Cortex of kidney (tissue), 1 donor: Measurements from ENCODE around the gene LILRA5.
"Not testable (repeated sequence)": the region's sequence is repeated elsewhere in the genome, so short reads cannot be mapped to it uniquely, and the experiment has no call there.

Source experiments
- DNase-seq: peaks from one replicate; lab custom pipeline; 2025; lab: John Stamatoyannopoulos, UW

The LILRA5 gene

GRCh38 chr19:54312436-54313377, at the start of gene LILRA5:
Gene LILRA5, minus strand, starts transcription at chr19:54313166. Its CDS starts 147 bp downstream, at chr19:54313019.
- no peak for DNase-seq

- not testable (repeated sequence) for DNase-seq
Observed at GRCh38 chr19:54361680-54362422, 48.9 kb upstream of the LILRA5 start.

- not testable (repeated sequence) for DNase-seq
Observed at GRCh38 chr19:54359149-54359820, 46.3 kb upstream of the LILRA5 start.

- no peak for DNase-seq
Observed at GRCh38 chr19:54357381-54357780, 44.4 kb upstream of the LILRA5 start.

GRCh38 chr19:54356444-54357056, 43.6 kb upstream of the LILRA5 start:
- no peak for DNase-seq

GRCh38 chr19:54355675-54356074, 42.7 kb upstream of the LILRA5 start:
- DNase-seq, result no peak

GRCh38 chr19:54354761-54355160, 41.8 kb upstream of the LILRA5 start:
- DNase-seq, result no peak

GRCh38 chr19:54352546-54352945, 39.6 kb upstream of the LILRA5 start:
- no peak for DNase-seq

GRCh38 chr19:54352041-54352440, 39.1 kb upstream of the LILRA5 start:
- no peak for DNase-seq

- DNase-seq, result no peak
Observed at GRCh38 chr19:54351474-54351873, 38.5 kb upstream of the LILRA5 start.

- DNase-seq, result no peak
Observed at GRCh38 chr19:54345938-54346386, 33.0 kb upstream of the LILRA5 start.

GRCh38 chr19:54343868-54344267, 30.9 kb upstream of the LILRA5 start:
- DNase-seq, result no peak

- no peak for DNase-seq
Observed at GRCh38 chr19:54341295-54341694, 28.3 kb upstream of the LILRA5 start.

GRCh38 chr19:54339646-54340358, 26.8 kb upstream of the LILRA5 start:
- DNase-seq, result no peak

- DNase-seq, result no peak
Observed at GRCh38 chr19:54338521-54338920, 25.6 kb upstream of the LILRA5 start.

GRCh38 chr19:54337858-54338230, 24.9 kb upstream of the LILRA5 start:
- DNase-seq, result no peak

GRCh38 chr19:54336893-54337857, 24.2 kb upstream of the LILRA5 start:
- no peak for DNase-seq

GRCh38 chr19:54335979-54336892, 23.3 kb upstream of the LILRA5 start:
- DNase-seq, result no peak

- DNase-seq, result no peak
Observed at GRCh38 chr19:54335164-54335563, 22.2 kb upstream of the LILRA5 start.
